ENCODE data around the gene HOXA9.

The HOXA9 gene

GRCh38 chr7:27196287-27196767 lies 31.0 kb upstream of the HOXA9 start:
- Histone ChIP-seq H3K4me1 (ENCODE audit: insufficient read depth, low read length) (0 out of 2 replicates have a peak, but pooled peaks cover 7% of the 10 kb centered on the region), H3K9me3 (ENCODE audit: control insufficient read depth, insufficient read depth, low read length) (no peaks in the 10 kb centered on the region; the same call in 1 of the 2 replicates), H3K36me3 (ENCODE audit: insufficient read depth, low read length) (no peaks in the 10 kb centered on the region), H3K9ac (ENCODE audit: low read depth, low read length) (no peak overlapping the region)

GRCh38 chr7:27194686-27195379 lies 29.5 kb upstream of the HOXA9 start:
- Histone ChIP-seq H3K4me1 (ENCODE audit: insufficient read depth, low read length) (0 out of 2 replicates have a peak, but pooled peaks cover 4% of the 10 kb centered on the region), H3K9me3 (ENCODE audit: control insufficient read depth, insufficient read depth, low read length) (no peaks in the 10 kb centered on the region; the same call in 1 of the 2 replicates), H3K36me3 (ENCODE audit: insufficient read depth, low read length) (no peaks in the 10 kb centered on the region), H3K9ac (ENCODE audit: low read depth, low read length) (no peak overlapping the region)

GRCh38 chr7:27194002-27194352 lies 28.6 kb upstream of the HOXA9 start:
- no peaks in the 10 kb centered on the region; the same call in 1 of the 2 replicates for H3K9me3 ChIP-seq (ENCODE audit: control insufficient read depth, insufficient read depth, low read length)
- no peak overlapping the region for H3K9ac ChIP-seq (ENCODE audit: low read depth, low read length)
- 0 out of 2 replicates have a peak, but pooled peaks cover 4% of the 10 kb centered on the region for H3K4me1 ChIP-seq (ENCODE audit: insufficient read depth, low read length)
- H3K36me3 ChIP-seq (ENCODE audit: insufficient read depth, low read length) = no peaks in the 10 kb centered on the region

- H3K36me3 ChIP-seq (ENCODE audit: insufficient read depth, low read length) = no peaks in the 10 kb centered on the region
- 0 out of 2 replicates have a peak, but pooled peaks cover 4% of the 10 kb centered on the region for H3K4me1 ChIP-seq (ENCODE audit: insufficient read depth, low read length)
- H3K9ac ChIP-seq (ENCODE audit: low read depth, low read length) = no peak overlapping the region
Measured at GRCh38 chr7:27193335-27194001, 28.1 kb upstream of the HOXA9 start.

GRCh38 chr7:27192546-27193334 lies 27.4 kb upstream of the HOXA9 start:
- H3K9me3 ChIP-seq (ENCODE audit: control insufficient read depth, insufficient read depth, low read length) = no peaks in the 10 kb centered on the region; the same call in 1 of the 2 replicates
- H3K9ac ChIP-seq (ENCODE audit: low read depth, low read length) = no peak overlapping the region; the same call in 1 of the 2 replicates
- 0 out of 2 replicates have a peak, but pooled peaks cover 4% of the 10 kb centered on the region for H3K4me1 ChIP-seq (ENCODE audit: insufficient read depth, low read length)
- no peaks in the 10 kb centered on the region for H3K36me3 ChIP-seq (ENCODE audit: insufficient read depth, low read length)

More at GRCh38 chr7:27193335-27194001, 28.1 kb upstream of the HOXA9 start:
- no peaks in the 10 kb centered on the region; the same call in 1 of the 2 replicates for H3K9me3 ChIP-seq (ENCODE audit: control insufficient read depth, insufficient read depth, low read length)

- H3K9ac ChIP-seq (ENCODE audit: low read depth, low read length) = no peak overlapping the region; the same call in 1 of the 2 replicates
- H3K4me1 ChIP-seq (ENCODE audit: insufficient read depth, low read length) = 0 out of 2 replicates have a peak, but pooled peaks cover 4% of the 10 kb centered on the region
- H3K9me3 ChIP-seq (ENCODE audit: control insufficient read depth, insufficient read depth, low read length) = no peaks in the 10 kb centered on the region
- H3K36me3 ChIP-seq (ENCODE audit: insufficient read depth, low read length) = no peaks in the 10 kb centered on the region
Measured at GRCh38 chr7:27191833-27192545, 26.7 kb upstream of the HOXA9 start.

- Histone ChIP-seq H3K4me1 (ENCODE audit: insufficient read depth, low read length) (0 out of 2 replicates have a peak, but pooled peaks cover 4% of the 10 kb centered on the region), H3K9me3 (ENCODE audit: control insufficient read depth, insufficient read depth, low read length) (no peaks in the 10 kb centered on the region), H3K9ac (ENCODE audit: low read depth, low read length) (no peak overlapping the region), H3K36me3 (ENCODE audit: insufficient read depth, low read length) (no peaks in the 10 kb centered on the region)
Measured at GRCh38 chr7:27191161-27191731, 25.9 kb upstream of the HOXA9 start.

GRCh38 chr7:27189997-27190748 lies 24.8 kb upstream of the HOXA9 start:
- Histone ChIP-seq H3K9ac (ENCODE audit: low read depth, low read length) (no peak overlapping the region), H3K9me3 (ENCODE audit: control insufficient read depth, insufficient read depth, low read length) (no peaks in the 10 kb centered on the region), H3K4me1 (ENCODE audit: insufficient read depth, low read length) (peaks cover 11% of the 10 kb centered on the region; the same call in 1 of the 2 replicates), H3K36me3 (ENCODE audit: insufficient read depth, low read length) (no peaks in the 10 kb centered on the region)

- peaks cover 11% of the 10 kb centered on the region; the same call in 1 of the 2 replicates for H3K4me1 ChIP-seq (ENCODE audit: insufficient read depth, low read length)
- no peaks in the 10 kb centered on the region for H3K36me3 ChIP-seq (ENCODE audit: insufficient read depth, low read length)
- no peak overlapping the region for H3K9ac ChIP-seq (ENCODE audit: low read depth, low read length)
Measured at GRCh38 chr7:27189295-27189996, 24.1 kb upstream of the HOXA9 start.

GRCh38 chr7:27188386-27189294 lies 23.3 kb upstream of the HOXA9 start:
- no peaks in the 10 kb centered on the region for H3K9me3 ChIP-seq (ENCODE audit: control insufficient read depth, insufficient read depth, low read length)
- H3K9ac ChIP-seq (ENCODE audit: low read depth, low read length) = no peak overlapping the region; the same call in 1 of the 2 replicates

More at GRCh38 chr7:27189295-27189996, 24.1 kb upstream of the HOXA9 start:
- H3K9me3 ChIP-seq (ENCODE audit: control insufficient read depth, insufficient read depth, low read length) = no peaks in the 10 kb centered on the region

GRCh38 chr7:27187475-27188385 lies 22.4 kb upstream of the HOXA9 start:
- H3K4me1 ChIP-seq (ENCODE audit: insufficient read depth, low read length) = peaks cover 11% of the 10 kb centered on the region; the same call in 1 of the 2 replicates
- no peaks in the 10 kb centered on the region for H3K36me3 ChIP-seq (ENCODE audit: insufficient read depth, low read length)
- H3K9me3 ChIP-seq (ENCODE audit: control insufficient read depth, insufficient read depth, low read length) = no peaks in the 10 kb centered on the region
- H3K9ac ChIP-seq (ENCODE audit: low read depth, low read length) = no peak overlapping the region

More at GRCh38 chr7:27188386-27189294, 23.3 kb upstream of the HOXA9 start:
- H3K4me1 ChIP-seq (ENCODE audit: insufficient read depth, low read length) = peaks cover 11% of the 10 kb centered on the region; the same call in 1 of the 2 replicates
- no peaks in the 10 kb centered on the region for H3K36me3 ChIP-seq (ENCODE audit: insufficient read depth, low read length)
